NK-92 treated with Interleukin-12 subunit alpha and Interleukin-12 subunit beta, amount 100 ng/mL, for 24 hours (cell line): ENCODE measurements around the gene PRKCA.
"Not testable (repeated sequence)": the region's sequence is repeated elsewhere in the genome, so short reads cannot be mapped to it uniquely, and the experiment has no call there.

ENCODE experiments used
- DNase-seq: peaks from one replicate; lab custom pipeline; 2025; lab: John Stamatoyannopoulos, UW

PRKCA gene

DNA sequence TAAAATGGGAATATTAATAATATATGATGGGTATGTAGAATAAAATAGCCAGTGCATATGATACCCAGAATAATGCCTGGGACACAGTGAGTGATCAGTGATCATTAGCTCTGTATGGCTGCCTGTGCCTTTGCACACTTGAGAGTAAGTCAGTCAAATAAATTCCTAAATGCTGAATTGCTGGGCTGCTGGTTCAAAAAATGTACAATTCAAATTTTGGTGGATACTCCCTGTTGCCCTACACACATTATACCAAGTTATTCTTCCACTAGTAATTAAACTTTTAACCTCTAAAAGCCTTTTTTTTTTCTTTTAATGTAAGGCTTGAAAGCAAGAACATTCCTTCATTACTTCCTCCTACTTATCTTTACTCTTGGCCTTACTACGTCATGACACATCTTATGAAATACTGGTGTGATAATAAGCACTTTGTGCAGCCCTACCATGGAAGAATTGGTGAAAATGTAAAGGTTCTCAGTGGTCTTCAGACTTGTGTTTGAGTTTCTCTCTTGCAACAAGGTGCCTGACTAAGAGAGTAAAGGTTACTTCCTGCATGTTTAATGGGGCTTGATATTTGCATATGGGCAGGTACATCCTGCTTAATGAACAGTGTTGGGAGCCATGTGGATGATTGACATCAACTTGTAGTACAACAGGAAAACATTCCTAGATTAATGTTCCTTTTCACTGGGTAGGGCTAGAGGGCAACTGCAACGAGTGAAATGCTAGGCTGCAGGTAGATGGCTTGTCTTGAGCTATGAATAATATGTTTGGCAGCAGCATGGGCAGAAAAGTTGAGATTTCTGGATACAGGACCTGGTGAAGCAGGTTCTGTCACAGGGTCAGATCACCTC lies 84.3 kb downstream of the PRKCA start:
- no peak for DNase-seq

DNA sequence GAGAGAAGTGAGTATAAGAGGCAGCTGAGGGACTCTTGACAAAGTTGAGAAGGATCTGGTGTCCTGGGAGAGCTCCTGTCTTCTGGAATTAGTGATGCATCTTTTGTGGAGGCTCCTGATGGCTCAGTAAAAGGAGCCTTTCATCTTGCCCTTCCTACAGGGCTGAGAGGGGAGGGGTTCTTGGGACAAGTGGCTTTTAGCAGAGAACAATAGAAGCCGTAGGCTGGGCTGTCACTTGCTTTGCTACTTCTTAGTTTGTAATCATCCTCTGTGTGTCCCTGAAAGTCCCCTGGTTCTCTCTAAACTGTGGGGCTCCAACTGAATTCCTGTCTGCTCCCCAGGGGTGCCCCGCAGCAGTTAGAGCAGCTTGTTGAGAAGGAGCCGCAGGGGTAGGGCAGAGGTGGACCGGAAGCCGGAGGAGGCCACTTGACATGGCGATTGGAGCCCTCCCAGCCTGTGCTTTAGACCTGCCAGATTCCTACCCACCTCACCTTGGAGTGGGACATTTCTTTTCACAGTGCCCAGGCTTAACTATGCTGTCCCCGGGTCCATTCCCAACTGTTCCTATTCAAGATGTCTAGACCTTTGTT lies 85.1 kb downstream of the PRKCA start:
- DNase-seq: no peak

DNA sequence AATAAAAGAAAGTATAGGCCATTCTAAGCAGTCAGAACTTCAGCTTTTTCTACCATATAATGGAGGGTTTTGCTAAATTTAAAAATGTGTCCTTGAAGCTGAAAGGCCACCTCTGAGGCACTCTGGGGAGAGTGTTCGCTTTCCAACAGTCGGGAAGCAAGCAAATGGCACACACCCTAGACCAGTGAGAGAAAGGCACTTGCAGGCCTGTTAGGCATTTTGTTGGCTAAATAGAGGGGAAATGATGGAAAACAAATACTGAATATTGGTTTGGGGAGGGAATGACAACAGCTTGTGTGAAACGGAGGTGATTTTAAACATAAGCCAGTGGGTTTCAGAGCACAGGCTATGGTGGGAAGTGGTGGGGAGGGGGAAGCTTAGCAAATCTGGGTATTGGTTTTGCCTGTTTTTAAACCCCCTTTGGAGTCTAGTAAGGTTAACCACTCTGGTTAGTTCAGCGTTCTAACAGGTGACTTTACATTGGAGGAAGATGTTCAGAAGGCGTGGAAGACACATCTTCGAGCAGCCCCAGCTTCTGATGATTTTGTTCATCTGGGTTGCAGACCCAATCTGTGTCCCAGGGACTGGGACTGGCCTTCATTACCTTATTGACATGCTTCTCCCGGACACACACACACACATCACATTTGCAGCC lies 90.5 kb downstream of the PRKCA start:
- no peak for DNase-seq

DNA sequence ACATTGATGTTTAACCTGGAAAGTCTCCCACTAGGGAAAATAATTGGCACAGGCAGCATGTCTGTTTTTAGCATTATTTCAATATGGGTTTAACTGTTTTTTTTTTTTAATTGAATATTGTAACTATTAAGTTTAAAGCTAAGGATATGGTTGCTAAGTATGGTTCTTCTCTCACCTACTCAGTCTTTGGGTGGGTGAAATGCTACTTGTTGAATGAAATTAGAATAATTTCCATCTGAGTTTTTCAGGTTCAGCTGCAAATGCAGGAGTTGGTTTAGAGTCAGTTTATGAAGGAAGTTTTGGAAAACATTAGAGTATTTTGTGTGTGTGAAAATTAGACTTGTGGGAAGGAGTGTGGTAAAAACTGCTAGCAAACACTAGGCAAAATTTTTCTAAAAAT lies 93.5 kb downstream of the PRKCA start:
- DNase-seq: no peak

DNA sequence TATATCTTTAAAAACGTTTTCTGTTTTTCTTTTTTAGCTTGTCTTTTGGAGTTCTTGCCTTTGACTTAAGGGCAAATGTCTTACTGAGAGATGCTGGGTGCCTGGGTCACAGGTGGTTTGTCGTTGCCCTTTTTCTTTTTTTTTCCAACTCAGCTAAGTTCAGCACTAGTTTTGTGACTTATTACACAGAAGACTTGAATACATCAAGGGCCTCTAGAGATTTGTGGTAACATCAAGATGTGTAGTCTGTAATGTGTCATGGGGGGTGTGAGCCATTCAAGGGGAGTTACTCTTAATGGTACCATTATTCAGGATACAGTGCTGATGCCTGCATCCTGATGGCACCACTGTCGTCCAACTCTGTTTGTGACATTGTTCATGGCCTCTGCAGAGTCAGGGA lies 95.1 kb downstream of the PRKCA start:
- no peak for DNase-seq

DNA sequence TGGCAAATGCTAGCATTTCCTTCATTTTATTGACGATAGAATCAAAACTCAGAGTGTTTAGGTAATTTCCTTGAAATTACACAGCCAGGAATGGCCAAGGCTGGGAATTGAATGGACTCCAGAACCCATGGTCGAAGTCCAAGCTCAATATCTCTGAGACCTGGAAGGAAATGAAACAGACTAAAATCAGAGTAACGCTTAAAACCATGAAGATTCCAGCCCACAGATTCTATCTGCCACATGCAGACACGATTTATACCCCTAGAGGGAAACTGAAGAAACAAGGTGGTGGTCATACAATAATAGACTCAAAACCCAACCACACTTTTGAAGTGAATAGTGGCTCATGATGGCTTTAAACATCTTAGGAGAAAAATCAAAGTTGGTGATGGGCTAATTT lies 95.6 kb downstream of the PRKCA start:
- no peak for DNase-seq

DNA sequence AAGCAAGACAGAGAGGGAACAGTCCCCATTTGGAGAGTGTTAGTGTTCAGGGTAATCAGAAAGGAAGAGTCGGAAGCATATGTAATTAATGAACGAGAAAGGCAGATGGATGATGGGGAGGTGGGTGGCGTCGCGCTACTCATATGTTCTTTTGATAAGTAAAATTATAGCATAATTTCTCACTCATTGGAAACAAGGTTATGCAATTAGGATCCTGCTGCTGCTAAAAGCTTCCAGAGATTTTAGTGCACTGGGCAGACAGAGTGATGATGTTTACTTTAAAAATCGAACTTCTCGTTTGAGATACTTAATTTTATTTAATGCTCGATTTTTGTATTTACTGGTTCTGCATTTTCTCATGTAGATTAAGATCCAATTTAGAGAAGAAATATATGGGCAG lies 96.2 kb downstream of the PRKCA start:
- no peak for DNase-seq

DNA sequence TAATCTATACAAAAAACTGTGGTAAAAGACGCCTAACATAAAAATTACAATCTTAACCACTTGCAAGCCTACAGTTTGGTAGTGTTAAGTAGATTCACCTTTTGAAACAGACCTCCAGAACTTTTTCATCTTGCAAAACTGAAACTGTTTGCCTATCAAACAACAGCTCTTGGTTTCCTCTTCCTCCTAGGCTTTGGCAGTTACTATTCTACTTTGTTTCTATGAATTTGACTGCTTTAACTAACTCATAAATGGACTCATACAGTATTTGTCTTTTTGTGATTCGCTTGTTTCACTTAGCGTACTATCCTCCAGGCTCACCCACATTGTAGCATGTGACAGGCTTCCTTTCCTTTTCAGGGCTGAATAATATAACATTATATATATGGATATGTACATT lies 97.0 kb downstream of the PRKCA start:
- DNase-seq: no peak

DNA sequence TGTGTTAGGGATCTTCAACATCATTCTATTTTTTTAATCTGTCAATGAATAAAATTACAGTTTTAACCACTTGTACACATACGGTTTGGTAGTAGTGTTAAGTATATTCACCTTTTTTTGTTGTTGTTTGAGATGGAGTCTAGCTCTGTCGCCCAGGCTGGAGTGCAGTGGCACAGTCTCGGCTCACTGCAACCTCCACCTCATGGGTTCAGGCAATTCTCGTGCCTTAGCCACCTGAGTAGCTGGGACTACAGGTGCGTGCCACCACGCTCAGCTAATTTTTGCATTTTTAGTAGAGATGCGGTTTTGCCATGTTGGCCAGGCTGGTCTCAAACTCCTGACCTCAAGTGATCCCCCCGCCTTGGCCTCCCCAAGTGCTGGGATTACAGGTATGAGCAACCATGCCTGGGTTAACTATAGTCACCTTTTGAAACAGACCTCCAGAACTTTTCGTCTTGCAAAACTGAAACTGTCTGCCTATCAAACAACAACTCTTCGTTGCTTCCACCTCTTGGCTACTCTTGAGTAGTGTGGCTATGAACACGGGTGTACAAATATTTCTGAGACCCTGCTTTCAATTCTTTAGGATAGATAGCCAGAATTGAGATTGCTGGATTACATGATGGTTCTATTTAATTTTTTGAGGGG lies 97.8 kb downstream of the PRKCA start:
- not testable (repeated sequence) for DNase-seq

DNA sequence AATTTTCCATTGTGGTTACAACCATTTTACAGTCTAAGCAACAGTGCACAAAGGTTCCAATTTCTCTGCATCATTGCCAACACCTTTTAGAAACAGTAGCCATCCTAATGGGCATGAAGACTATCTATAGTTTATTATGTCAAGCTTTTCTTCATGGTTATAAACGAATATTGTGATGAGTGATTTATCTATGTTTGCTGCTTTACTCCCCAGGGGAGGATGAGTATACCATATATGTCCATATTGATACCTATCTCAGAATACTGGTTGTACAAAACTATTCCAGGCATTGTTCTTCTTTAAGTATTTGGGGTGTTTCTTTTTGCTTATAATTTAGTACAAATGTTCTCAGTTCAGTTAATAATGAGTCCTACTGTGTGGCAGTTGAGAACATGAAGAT lies 98.3 kb downstream of the PRKCA start:
- no peak for DNase-seq

DNA sequence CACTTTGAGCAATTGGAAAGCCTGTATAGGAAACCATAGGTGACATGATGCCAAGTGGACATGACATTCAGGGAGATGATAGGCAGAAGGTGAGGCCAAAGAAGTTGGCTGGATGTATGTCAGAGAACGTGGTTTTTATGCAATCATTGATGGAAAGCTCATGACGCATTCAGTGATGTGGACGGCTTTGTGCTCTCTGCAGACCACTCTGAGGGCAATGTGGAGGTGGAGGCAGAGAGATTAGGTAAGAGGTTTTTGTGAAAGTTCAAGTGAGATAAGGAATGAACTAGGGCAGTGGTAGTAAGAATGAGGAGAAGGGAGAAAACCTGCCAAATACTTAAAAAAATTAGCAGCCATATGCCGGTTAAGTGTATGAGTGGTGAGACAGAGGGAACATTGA lies 99.0 kb downstream of the PRKCA start:
- no peak for DNase-seq

DNA sequence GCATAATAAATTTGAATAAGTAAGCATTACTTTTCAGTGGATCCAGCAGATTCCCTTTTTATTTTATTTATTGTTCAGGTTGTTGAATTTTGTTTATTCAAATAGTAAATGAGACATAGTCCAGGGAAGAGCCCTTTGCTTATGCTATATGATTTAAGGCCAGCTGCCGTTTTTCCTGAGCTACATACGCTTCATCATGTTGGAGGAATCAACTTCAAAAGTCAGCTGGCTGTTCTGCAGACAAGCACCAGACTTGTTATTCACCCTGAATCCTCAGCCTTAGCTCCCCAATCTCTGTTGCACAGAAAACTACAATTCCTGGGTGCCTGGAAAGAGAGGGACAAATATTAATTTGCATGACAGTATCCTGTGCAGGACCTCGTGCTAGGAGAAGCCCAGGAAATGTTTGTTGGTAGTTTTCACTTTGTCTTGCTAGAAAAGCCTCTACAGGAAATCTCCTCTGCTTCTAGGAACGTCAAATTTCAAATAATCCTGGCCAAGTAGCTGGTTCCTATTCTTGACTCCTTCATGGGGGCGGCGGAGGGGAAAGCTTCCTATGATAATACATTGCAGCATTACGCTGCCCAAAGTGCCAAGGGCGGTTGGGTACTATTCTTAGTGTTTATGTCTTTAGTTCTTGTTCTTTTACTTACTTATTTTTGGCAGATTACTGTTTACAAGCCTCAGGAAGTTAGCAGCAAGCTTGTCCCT lies 101.6 kb downstream of the PRKCA start:
- no peak for DNase-seq

DNA sequence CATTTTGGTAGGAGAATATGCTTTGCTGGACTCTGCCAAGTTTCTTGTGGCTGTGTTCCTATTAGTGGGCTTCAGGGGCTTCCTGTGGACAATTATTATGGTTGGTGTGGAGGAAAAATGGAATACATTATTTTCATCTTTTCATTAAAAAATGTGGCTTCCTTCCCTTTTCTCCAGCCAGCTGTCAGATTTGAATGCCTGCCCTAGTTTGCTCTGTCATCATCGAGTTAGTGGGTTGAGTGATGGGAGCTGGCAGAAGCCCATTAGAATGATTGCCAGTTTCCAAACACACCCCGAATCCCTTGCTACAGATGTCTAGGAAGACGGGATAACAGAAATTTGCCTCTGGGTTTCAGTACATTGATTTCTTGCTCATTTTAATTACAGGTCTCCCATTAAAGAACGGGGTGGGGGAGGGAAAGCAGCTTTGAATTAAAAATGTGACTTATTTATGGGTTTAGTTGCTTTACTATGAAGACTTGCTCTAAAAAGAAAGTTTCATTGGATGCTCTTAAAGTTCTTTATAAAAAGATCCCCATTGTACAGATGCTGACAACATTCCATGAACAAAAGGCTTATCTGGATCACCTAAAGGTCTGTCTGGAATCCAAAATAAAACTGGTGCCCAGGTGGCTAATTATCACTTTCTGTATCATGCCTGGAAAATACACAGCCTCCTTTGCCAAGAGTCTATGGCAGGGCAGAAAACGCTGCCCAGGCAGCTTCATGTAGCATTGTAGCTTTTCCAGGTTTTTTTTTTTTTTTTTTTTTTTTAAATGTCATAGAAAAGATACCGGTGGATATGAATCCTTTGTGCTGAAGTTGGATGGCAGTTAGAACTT lies 103.6 kb downstream of the PRKCA start:
- no peak for DNase-seq

DNA sequence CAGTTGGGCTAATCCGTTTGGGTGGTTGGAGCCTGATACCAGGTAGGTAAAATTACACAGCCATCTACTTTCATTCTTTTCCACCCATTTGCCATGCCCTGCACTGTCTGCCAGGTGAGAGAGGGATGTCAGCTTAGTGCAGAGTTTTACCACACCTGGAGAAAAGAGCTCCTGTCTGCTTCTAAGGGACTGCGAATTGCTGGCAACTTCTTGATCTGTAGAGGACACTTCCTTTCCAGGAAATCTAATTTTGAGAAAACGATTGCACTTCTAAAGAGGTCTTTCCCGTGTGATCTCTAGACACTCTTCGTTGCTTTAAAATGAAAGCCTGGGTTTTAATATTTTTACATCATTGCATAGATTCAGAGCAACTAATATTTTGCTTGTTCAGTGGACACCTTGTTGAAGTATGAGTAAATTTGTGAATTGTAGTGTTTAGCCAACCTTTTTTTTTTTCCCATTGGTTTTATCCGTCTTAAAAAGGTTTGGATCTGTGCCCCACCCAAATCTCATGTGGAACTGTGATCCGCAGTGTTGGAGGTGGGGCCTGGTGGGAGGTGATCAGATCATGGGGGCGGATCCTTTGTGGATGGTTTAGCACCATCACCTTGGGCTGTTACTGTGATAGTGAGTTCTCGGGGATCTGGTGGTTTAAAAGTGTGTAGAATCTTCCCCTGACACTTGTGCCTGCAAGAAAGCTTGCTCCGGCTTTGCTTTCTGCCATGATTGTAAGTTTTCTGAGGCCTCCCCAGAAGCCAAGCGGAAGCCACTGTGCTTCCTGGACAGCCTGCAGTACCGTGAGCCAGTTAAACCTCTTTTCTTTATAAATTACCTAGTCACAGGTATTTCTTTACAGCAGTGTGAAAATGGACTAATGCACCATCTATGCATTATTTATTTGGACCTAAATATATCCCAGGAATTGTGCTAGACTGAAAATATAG lies 104.6 kb downstream of the PRKCA start:
- no peak for DNase-seq

DNA sequence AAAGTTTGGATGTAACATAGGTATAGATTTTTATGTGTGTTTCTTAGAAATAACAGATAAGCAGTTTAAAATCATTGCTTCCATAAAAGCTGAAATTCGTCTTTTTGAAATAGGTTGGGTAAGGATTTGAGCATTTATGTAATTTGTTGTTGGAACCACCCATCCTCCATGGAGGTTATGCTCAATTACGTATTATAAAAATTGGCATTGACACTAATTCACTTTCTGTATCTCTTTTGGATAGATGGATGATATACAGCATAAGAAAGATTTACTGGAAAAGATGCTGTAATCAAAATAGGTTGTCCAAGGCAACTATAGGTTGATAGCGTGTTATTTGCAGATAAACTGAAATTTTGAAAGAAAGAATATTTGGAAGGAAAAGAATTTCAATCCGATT lies 105.5 kb downstream of the PRKCA start:
- DNase-seq: no peak

DNA sequence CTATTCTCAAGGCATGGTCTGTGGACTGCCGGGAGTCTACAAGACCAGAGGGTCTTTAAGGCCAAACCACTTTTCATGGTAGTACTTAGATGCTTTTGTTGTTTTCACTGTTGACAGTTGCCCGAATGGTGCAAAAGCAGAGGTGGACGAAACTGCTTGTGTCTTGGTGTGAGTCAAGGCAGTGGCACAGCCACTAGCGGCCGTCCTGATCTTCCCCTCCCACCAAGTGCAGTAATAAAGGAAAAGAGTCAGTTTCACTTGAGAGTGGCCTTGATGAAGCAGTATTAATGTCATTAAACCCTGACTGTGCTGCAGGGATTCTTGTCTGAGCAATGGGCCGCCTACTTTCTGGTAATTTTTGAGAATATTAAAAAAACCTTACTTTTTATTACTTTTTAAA lies 109.1 kb downstream of the PRKCA start:
- no peak for DNase-seq

DNA sequence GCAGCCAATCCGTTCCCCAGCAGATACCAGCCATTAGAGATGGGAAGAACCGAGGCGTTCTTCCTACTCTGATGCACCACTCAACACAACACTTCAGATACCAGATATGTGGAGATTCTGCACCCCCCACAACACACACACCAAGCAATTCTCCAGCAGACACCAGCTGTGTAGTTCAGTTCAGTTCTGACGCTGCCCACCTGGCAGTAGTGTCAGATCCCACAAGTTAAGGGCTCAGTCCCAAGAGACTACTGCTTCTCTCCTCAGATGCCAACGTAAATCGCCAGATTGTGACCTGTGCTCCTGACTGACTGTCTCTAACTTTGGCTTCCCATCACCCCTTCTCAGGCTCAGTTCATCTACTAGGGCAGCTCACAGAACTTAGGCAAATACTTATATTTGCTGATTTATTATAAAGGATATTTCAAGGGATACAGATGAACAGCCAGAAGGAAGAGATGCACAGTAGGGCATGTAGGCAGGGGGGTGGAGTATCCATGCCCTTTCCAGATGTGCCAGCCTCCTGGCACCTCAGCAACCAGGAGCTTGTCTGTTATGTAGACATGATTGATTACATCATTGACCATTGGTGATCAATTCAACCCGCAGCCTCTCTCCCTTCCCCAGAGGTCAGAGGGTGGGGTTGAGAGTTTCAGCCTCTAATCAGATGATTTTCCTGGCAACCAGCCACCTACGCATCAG lies 110.6 kb downstream of the PRKCA start:
- no peak for DNase-seq

DNA sequence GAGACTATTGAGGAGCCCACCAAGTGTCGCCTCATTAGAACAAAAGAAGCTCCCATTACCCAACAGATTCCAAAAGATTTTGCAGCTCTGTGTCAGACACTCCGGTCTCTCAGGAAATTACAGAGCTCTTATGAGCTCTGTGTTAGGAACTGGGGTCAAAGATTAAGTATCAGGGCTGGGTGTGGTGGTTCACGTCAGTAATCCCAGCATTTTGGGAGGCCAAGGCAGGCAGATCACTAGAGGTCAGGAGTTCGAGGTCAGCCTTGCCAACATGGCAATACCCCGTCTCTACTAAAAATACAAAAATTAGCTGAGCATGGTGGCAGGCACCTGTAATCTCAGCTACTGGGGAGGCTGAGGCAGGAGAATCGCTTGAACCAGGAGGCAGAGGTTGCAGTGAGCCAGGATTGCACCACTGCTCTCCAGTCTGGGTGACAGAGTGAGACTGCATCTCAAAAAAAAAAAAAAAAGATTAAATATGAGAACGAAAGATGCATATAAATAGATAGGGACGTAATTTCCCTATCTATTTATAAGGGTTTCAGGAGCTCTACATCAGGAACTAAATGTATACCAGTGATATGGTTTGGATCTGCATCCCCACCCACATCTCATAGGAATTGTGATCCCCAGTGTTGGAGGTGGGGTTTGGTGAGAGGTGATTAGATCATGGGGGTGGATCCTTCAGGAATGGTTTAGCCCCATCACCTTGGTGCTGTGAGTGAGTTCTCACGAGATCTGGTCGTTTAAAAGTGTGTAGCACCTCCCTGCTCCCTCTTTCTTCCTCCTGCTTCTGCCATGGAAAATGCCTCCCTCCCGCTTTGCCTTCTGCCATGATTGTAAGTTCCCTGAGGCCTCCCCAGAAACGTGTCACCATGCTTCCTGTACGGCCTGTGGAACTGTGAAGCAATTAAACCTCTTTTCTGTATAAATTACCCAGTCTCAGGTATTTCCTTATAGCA lies 111.4 kb downstream of the PRKCA start:
- no peak for DNase-seq
